ENCODE measurements around the gene GRIN3A.

DNA sequence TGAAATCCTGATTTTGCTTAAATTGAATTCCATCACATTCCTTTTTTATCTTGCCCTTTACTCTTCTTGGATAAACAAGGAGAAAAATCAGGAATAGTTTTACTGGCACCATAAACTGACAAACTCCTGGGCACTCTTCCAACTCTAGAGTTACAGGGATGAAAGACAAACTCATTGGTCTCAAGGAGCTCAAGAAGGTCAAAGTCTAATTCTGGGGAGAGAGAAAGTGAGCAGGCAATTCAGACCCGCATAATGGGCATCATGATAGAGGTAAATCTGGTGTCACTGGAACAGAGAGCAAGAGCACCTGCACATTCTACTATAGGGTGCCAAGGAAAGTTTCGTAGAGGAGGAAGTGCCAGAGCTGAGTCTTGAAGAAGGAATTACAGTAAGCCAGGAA, 64.8 kb downstream of the GRIN3A start:
- TF ChIP-seq SPI1 (IDR thresholded peaks at IDR 0.05; ENCODE audit: low read depth, low read length) (no peak), POLR2AphosphoS5 (IDR thresholded peaks at IDR 0.05; ENCODE audit: low read depth, low read length) (no peak), POLR2A (IDR thresholded peaks at IDR 0.05; ENCODE audit: low read depth, low read length) (no peak)
